Stimulated activated CD4-positive, alpha-beta T cell treated with anti-CD3 and anti-CD28 coated beads, Interleukin-4, amount 100 ng/mL, for 24 hours (primary cell): Measurements from ENCODE around the gene TRPM2.

Experiments
- DNase-seq: peaks from one replicate; pipeline ENCODE4 v3.0.0-alpha.2; 2020

TRPM2 gene

GRCh38 chr21:44322621-44323325 lies 30.6 kb upstream of the TRPM2 start:
- no peak for DNase-seq

DNA sequence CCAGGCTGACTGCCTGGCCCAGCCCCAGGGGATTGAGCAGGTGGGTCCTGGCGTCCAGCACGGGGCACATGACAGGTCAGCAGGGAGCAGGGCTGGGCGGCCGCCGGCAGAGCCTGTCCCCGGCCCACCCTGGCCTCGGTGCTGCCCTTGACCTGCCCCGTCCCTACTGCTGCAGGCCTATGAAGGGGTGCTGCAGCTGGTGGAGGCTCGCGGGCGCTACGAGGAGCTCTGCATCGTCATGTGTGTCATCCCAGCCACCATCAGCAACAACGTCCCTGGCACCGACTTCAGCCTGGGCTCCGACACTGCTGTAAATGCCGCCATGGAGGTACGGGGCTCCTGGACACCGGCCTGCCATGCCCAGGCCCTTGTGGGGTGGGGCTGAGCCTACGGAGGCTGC lies 29.8 kb upstream of the TRPM2 start:
- no peak for DNase-seq

GRCh38 chr21:44324106-44324853 lies 29.1 kb upstream of the TRPM2 start:
- no peak for DNase-seq

- no peak for DNase-seq
These were observed 28.6 kb upstream of the TRPM2 start for GRCh38 chr21:44324854-44325107.

DNA sequence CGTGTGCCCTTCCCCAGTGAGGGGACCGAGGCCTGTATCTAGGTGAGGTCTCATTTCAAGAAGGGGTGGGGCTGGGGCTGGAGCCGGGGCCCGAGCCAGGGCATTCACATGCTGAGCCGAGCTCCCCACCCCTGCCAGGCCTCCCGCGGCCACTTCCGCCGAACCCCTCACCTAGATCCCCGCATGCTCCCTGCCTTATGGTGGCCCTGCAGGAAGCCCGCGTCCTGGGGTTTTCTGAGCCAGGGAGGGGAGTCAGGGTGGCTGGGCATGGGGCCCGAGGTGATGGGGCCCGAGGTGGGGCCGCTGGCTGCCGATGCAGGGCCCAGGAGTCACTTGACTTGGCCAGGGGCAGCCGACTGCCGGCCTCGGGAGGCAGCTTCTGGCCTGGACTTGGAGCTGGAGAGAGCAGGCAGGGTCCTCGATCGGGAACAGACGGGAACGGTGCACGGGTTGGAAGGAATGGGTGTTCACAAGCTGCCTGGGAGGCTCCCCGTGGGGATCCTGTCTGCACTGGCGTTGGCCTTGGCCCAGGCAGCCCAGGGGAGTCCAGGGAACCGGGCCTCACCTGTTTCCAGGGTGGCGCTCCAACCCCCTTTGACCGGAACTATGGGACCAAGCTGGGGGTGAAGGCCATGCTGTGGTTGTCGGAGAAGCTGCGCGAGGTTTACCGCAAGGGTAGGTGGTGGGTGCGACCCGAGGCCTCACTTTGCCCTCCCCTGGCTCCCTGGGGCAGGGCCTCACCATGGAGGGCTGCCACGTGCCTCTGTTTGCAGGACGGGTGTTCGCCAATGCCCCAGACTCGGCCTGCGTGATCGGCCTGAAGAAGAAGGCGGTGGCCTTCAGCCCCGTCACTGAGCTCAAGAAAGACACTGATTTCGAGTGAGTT lies 27.8 kb upstream of the TRPM2 start:
- no peak for DNase-seq

GRCh38 chr21:44326272-44326647 lies 27.2 kb upstream of the TRPM2 start:
- no peak for DNase-seq

DNA sequence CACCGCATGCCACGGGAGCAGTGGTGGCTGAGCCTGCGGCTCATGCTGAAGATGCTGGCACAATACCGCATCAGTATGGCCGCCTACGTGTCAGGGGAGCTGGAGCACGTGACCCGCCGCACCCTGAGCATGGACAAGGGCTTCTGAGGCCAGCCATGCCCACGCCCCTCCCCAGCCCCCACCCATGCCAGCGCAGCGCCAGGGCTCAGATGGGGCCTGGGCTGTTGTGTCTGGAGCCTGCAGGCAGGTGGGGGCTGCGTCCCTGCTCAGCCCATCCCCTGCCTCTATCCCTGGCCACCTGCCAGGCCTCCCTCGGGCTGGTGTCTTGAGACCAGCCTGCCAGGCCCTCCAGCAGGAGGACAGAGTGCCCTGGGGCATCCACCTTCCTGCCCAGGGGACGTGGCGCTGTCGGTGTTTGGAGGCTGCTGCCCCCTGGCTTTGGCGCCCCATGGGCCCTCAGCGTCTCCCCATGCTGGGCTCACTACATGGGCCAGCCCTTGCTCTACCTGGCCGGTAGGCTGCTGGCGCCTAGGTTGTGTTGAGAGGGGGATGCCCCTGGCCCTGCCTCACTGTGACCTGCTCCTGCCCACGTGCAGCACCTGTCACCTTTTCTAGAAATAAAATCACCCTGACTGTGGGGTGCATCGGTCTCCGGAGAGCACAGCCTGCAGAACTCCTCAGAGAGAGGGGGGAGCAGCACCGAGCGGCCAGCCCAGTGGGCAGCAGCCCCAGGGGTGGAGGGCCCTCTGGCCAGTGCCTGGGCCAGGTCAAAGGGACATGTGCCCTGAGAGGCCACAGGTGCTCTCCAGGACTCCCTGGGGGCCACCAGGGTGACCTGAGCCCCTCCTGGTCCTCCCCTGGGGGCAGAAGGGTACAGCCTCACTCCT lies 26.5 kb upstream of the TRPM2 start:
- no peak for DNase-seq

DNA sequence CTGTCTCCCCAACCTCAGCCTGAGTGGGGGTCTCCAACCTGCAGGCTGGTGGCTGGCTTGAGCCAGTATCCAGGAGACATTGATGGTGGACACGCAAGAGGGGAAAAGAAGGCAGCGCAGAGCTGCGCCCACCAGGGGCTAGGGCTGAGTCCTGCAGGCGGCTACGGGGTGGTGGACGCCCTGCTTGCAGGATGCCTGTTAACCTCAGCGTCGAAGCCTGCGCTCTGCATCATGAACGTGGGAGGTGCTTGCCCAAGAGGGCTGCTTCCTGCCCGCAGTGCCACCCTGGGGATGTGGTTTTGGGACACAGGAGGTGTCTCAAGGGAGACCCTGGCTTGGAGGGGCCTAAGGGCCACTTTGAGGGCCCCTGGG lies 25.8 kb upstream of the TRPM2 start:
- no peak for DNase-seq

- DNase-seq, result no peak
These were observed 25.1 kb upstream of the TRPM2 start for GRCh38 chr21:44328242-44328895.

GRCh38 chr21:44329086-44329889 lies 24.1 kb upstream of the TRPM2 start:
- no peak for DNase-seq

DNA sequence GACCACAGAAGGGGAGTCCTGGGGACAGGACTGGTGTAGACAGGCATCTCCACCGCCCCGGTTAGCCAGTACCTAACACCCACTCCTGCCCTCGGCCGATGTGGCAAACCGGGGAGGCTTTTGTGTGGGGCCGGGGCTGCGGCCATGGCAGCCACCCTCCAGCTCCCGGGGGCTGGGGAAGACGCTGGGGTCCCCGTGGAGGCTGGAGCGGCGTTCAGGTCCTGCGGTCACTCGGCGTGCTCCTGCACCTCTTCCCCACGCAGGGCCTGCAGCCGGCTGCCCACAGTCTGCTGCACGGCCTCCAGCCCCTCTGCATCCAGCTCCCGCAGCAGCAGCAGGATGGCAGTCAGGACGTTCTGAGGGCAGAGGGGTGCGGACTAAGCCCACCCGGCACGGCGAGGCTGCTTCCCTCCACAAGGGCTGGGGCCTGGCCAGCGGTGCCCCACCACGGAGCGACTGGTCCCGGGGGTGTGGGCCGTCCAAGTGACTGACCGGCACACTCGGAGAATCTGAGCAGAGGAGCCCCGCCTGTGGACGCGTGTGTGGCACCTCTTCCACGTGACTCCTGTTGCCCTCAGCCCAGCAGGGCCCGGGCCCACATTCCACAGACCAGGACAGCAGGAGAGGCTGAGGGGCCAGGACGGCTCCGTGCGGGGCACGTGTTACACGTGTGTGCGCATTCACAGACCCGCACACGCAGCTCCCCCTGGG lies 23.3 kb upstream of the TRPM2 start:
- no peak for DNase-seq

- no peak for DNase-seq
These were observed 22.7 kb upstream of the TRPM2 start for GRCh38 chr21:44330698-44331097.

- no peak for DNase-seq
These were observed 22.2 kb upstream of the TRPM2 start for GRCh38 chr21:44331209-44331608.

- no peak for DNase-seq
These were observed 21.6 kb upstream of the TRPM2 start for GRCh38 chr21:44331650-44332307.

- DNase-seq, result no peak
These were observed 21.0 kb upstream of the TRPM2 start for GRCh38 chr21:44332383-44332782.

DNA sequence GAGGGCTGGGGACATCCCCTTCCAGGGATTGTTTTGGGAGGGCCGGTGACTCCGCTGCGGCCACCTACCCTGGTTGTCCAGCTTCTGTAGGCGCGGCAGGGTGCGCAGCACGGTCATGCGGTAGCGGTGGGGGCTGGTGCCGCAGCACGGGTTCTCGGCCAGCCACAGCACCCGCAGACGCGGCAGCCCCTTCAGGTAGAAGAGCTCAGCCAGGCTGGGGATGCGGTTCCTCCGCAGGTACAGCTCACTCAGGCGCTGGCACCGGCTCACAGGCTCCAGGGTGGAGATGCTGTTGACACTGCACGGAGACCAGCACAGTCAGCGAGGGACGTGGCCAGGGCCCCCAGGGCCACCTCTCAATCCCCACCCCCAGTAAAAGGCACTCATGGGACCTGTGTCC lies 20.5 kb upstream of the TRPM2 start:
- no peak for DNase-seq

DNA sequence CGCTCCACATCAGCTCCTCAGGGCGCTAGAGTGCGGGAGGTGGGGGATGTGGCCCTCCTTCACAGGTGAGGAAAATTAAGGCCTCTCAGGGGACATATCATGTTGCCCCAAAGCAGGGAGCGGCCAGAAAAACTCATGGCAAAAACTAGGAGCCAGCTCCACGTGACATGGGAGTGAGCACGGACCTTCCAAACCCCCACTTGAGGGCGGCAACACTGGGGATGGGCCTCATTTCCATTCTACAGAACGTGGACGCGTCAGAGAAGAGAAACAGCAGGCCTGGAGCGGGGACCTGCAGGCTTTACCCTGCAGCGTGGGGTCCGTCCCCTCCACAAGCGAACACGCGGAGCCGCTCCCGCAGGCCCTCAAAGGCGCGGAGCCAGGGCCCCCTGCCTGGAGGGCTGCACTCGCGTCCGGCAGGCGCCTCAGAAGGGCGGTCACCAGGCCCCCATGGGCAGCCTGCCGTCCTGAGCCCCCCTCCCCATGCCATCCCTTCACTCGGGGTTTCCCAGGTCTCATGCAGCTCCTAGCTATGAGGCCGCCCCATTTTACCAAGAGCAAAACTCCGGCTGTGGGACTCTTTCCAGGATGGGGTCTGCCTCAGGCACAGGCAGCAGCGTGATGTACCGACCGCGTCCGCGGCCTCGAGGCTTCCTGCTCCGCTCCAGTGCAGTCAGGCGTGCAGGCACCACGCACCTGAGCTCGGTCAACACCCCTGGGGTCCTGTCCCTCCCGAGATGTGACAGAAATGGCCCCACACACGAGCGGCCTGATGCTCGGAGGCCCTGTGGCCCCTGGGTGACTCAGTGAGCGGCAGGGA lies 19.7 kb upstream of the TRPM2 start:
- DNase-seq, result no peak

DNA sequence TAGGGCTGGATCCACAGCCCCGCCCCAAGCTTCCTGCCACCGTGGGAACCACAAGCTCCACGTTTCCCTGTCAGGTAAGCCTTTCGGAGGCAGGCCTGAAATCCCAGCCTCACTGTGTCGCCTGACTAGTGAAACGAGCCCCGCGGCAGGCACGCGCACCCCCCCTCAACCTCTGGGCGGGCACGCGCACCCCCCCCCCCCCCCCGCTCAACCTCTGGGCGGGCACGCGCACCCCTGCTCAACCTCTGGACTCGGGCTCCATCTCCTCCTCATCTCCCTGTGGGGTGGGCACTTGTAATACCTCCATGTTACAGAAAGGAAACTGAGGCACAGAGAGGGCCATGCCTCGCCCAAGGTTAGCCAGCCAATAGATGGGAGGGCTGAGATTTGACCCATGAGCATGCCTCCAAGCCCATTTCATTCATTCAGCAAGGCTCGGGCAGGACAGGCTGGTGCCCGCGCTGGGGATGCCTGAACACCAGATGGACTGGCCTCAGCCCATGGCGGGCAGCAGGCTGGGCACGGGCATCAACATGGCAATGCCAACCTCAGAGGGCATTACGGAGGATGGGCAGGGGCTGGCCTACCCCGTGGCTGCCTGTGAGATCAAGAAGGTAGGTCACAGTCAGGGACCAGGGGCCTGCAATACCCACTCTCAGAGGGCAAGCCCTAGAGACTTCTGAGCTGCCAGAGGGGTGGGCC lies 18.9 kb upstream of the TRPM2 start:
- DNase-seq, result no peak
